ENCODE data around the gene MRAP.

GRCh38 chr21:32307706-32308105 is 9.1 kb downstream of the MRAP start:
- no peak for TF ChIP-seq CTCF (conservative IDR thresholded peaks at IDR 0.05; ENCODE audit: low read depth, low read length)
- TF ChIP-seq EZH2 (IDR thresholded peaks at IDR 0.05; ENCODE audit: borderline replicate concordance, low read depth, low read length, poor library complexity, severe bottlenecking) = no peak

Data from A673 (cell line).